Measurements from ENCODE around the gene YPEL5. TPM values are rescaled to one million over a fixed set of nuclear protein-coding genes. Genes with fewer than 3 reads are reported as not detected.

YPEL5 gene
- total and polyA plus RNA-seq, 2 donors from 2014 or later, result 102 to 109 TPM

GRCh38 chr2:30178618-30179434 lies 32.0 kb downstream of the YPEL5 start:
- intact Hi-C loops (cut with DNase I), result no loop called here
- TF ChIP-seq CTCF (IDR thresholded peaks at IDR 0.05; ENCODE audit: borderline replicate concordance, extremely low read depth, insufficient read depth), result no peak
- FAIRE-seq (no peak), DNase-seq (peak in 2 of 5 donors; percentile 49 to 82)
- Histone ChIP-seq H3K27ac (ENCODE audit: low read depth in 2 of 2, low read length in 2 of 2) (no peak overlapping the region), H3K4me1 (ENCODE audit: control insufficient read depth in 2 of 3, insufficient read depth in 2 of 3, low read depth in 1 of 3, low read length in 3 of 3) (no peaks in the 10 kb centered on the region), H3K36me3 (ENCODE audit: control insufficient read depth in 2 of 3, insufficient read depth in 3 of 3, low read length in 3 of 3) (no peaks in the 10 kb centered on the region), H3K9ac (ENCODE audit: low read length in 3 of 3) (no peak overlapping the region), H3K27me3 (ENCODE audit: control insufficient read depth, insufficient read depth, low read length) (no peaks in the 10 kb centered on the region), H3K9me3 (ENCODE audit: control insufficient read depth in 2 of 3, insufficient read depth in 1 of 3, low read length in 3 of 3) (no peaks in the 10 kb centered on the region), H3K4me3 (ENCODE audit: low read length in 3 of 3) (no peak overlapping the region)

- Histone ChIP-seq H3K9ac (ENCODE audit: low read length in 3 of 3) (no peak overlapping the region), H3K27ac (ENCODE audit: low read depth in 2 of 2, low read length in 2 of 2) (no peak overlapping the region), H3K36me3 (ENCODE audit: control insufficient read depth in 2 of 3, insufficient read depth in 3 of 3, low read length in 3 of 3) (no peaks in the 10 kb centered on the region), H3K4me1 (ENCODE audit: control insufficient read depth in 2 of 3, insufficient read depth in 2 of 3, low read depth in 1 of 3, low read length in 3 of 3) (no peaks in the 10 kb centered on the region), H3K9me3 (ENCODE audit: control insufficient read depth in 2 of 3, insufficient read depth in 1 of 3, low read length in 3 of 3) (no peaks in the 10 kb centered on the region), H3K4me3 (ENCODE audit: low read length in 3 of 3) (no peak overlapping the region), H3K27me3 (ENCODE audit: control insufficient read depth, insufficient read depth, low read length) (no peaks in the 10 kb centered on the region)
- FAIRE-seq (no peak), DNase-seq (no peak)
- TF ChIP-seq CTCF (IDR thresholded peaks at IDR 0.05; ENCODE audit: borderline replicate concordance, extremely low read depth, insufficient read depth), result no peak
- intact Hi-C loops (cut with DNase I), result no loop called here
Measured at GRCh38 chr2:30179536-30179935, 32.7 kb downstream of the YPEL5 start.

DNA sequence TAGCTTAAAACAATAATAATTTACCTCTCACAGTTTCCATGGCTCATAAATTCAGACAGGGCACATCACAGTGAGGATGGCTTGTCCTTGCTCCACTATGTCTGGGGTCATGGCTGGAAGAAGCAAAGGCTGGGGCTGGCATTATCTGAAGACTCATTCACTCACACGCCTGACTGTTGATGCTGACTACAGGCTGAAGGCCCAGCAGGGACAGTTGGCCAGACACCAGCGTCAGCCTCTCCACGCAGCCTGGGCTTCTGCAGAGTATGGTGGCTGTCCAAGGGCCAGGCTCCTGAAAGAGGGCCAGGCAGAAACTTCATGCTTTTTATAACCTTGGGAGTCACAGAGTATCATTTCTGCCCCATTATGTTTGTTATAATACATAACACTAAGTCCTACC lies 33.4 kb downstream of the YPEL5 start:
- FAIRE-seq (no peak), DNase-seq (no peak)
- Histone ChIP-seq H3K36me3 (ENCODE audit: control insufficient read depth in 2 of 3, insufficient read depth in 3 of 3, low read length in 3 of 3) (no peaks in the 10 kb centered on the region), H3K4me3 (ENCODE audit: low read length in 3 of 3) (no peak overlapping the region), H3K9ac (ENCODE audit: low read length in 3 of 3) (no peak overlapping the region), H3K27me3 (ENCODE audit: control insufficient read depth, insufficient read depth, low read length) (no peaks in the 10 kb centered on the region), H3K27ac (ENCODE audit: low read depth in 2 of 2, low read length in 2 of 2) (no peak overlapping the region), H3K4me1 (ENCODE audit: control insufficient read depth in 2 of 3, insufficient read depth in 2 of 3, low read depth in 1 of 3, low read length in 3 of 3) (no peaks in the 10 kb centered on the region), H3K9me3 (ENCODE audit: control insufficient read depth in 2 of 3, insufficient read depth in 1 of 3, low read length in 3 of 3) (no peaks in the 10 kb centered on the region)
- intact Hi-C loops (cut with DNase I), result no loop called here
- TF ChIP-seq CTCF (IDR thresholded peaks at IDR 0.05; ENCODE audit: borderline replicate concordance, extremely low read depth, insufficient read depth), result no peak

Data from kidney (tissue), 14 donors.